ENCODE measurements around the gene COL13A1. TPM values are rescaled to one million over a fixed set of nuclear protein-coding genes. Genes with fewer than 3 reads are reported as not detected.

The COL13A1 gene
- total and polyA plus RNA-seq, 2 donors from 2014 or later, result 4.0 to 5.2 TPM

DNA sequence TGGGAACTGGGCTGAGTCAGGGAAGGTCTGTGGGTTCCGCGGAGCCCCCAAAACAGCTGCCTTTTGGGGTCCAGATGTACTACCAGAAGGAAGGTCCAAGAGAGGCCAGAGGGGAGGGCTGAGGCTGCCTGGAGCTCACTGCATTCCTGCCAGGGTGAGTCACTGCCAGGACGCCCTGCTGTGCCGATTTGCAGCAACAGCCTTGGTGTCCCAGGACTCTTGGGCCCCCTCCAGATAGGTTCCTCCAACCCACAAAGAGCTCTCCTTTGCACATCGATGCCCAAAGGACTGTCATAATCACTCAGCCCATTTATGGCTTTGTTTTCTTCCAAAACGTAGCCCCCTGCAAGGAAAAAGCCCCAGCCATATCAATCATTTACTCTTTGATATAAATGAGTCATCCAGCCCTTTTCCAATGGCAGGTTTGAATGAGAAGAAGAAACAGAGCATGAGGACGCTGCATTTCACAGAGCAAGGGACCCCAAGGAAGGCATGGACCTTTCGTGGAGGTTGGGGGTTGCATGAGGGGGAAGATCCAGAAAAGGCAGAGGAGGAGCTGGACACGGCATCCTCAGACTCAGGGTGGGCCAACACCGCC lies 32.2 kb upstream of the COL13A1 start:
- intact Hi-C loops (cut with DNase I), result no loop called here
- FAIRE-seq, result no peak
- DNase-seq, result peak in 2 of 5 donors; percentile 35 to 88
- no peaks in the 10 kb centered on the region for H3K4me1 ChIP-seq (ENCODE audit: control insufficient read depth in 2 of 3, insufficient read depth in 2 of 3, low read depth in 1 of 3, low read length in 3 of 3)
- H3K9me3 ChIP-seq (ENCODE audit: control insufficient read depth in 2 of 3, insufficient read depth in 1 of 3, low read length in 3 of 3), result peaks cover 0 to 4% (median 0%) of the 10 kb centered on the region in 3 donors
- H3K4me3 ChIP-seq (ENCODE audit: low read length in 3 of 3), result no peak overlapping the region
- H3K9ac ChIP-seq (ENCODE audit: low read length in 3 of 3), result no peak overlapping the region
- H3K27me3 ChIP-seq (ENCODE audit: control insufficient read depth, insufficient read depth, low read length), result no peaks in the 10 kb centered on the region
- TF ChIP-seq, protein P1, sequence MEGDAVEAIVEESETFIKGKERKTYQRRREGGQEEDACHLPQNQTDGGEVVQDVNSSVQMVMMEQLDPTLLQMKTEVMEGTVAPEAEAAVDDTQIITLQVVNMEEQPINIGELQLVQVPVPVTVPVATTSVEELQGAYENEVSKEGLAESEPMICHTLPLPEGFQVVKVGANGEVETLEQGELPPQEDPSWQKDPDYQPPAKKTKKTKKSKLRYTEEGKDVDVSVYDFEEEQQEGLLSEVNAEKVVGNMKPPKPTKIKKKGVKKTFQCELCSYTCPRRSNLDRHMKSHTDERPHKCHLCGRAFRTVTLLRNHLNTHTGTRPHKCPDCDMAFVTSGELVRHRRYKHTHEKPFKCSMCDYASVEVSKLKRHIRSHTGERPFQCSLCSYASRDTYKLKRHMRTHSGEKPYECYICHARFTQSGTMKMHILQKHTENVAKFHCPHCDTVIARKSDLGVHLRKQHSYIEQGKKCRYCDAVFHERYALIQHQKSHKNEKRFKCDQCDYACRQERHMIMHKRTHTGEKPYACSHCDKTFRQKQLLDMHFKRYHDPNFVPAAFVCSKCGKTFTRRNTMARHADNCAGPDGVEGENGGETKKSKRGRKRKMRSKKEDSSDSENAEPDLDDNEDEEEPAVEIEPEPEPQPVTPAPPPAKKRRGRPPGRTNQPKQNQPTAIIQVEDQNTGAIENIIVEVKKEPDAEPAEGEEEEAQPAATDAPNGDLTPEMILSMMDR (IDR thresholded peaks at IDR 0.05; ENCODE audit: borderline replicate concordance, extremely low read depth, insufficient read depth), result no peak
- H3K36me3 ChIP-seq (ENCODE audit: control insufficient read depth in 2 of 3, insufficient read depth in 3 of 3, low read length in 3 of 3), result no peaks in the 10 kb centered on the region
- H3K27ac ChIP-seq (ENCODE audit: low read depth in 2 of 2, low read length in 2 of 2), result no peak overlapping the region

- TF ChIP-seq, protein P1 (IDR thresholded peaks at IDR 0.05; ENCODE audit: borderline replicate concordance, extremely low read depth, insufficient read depth), result no peak
- intact Hi-C loops (cut with DNase I), result no loop called here
Measured at GRCh38 chr10:69772933-69773704, 28.6 kb upstream of the COL13A1 start.

DNA sequence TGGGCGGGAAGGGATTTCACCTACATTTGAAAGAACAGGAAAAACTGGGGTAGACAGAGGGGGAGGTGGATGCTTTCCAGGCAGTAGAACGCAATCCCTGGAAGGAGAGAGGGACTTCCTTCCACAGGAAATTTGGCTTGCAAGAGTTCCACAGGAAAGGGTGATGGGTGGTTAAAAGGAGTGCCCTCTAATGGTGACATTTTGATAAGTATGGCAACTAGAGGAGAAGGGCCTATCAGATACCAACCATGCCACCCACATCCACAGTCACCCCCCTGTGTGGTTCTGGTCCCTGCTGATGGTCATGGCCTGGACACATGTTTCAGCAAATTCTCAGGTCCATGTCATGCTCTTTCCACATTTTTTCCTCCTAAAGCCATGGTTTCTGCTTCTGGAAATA lies 27.1 kb upstream of the COL13A1 start:
- TF ChIP-seq, protein P1 (IDR thresholded peaks at IDR 0.05; ENCODE audit: borderline replicate concordance, extremely low read depth, insufficient read depth), result no peak
- H3K27ac ChIP-seq (ENCODE audit: low read depth in 2 of 2, low read length in 2 of 2), result no peak overlapping the region
- no peaks in the 10 kb centered on the region for H3K27me3 ChIP-seq (ENCODE audit: control insufficient read depth, insufficient read depth, low read length)
- H3K4me3 ChIP-seq (ENCODE audit: low read length in 3 of 3), result no peak overlapping the region
- H3K4me1 ChIP-seq (ENCODE audit: control insufficient read depth in 2 of 3, insufficient read depth in 2 of 3, low read depth in 1 of 3, low read length in 3 of 3), result no peaks in the 10 kb centered on the region
- peaks cover 0 to 4% (median 0%) of the 10 kb centered on the region in 3 donors for H3K9me3 ChIP-seq (ENCODE audit: control insufficient read depth in 2 of 3, insufficient read depth in 1 of 3, low read length in 3 of 3)
- intact Hi-C loops (cut with DNase I), result no loop called here
- H3K9ac ChIP-seq (ENCODE audit: low read length in 3 of 3), result no peak overlapping the region
- no peak for FAIRE-seq
- DNase-seq, result peak in 1 of 5 donors; percentile 31
- H3K36me3 ChIP-seq (ENCODE audit: control insufficient read depth in 2 of 3, insufficient read depth in 3 of 3, low read length in 3 of 3), result no peaks in the 10 kb centered on the region

More at GRCh38 chr10:69772933-69773704, 28.6 kb upstream of the COL13A1 start:
- Histone ChIP-seq H3K27me3 (ENCODE audit: control insufficient read depth, insufficient read depth, low read length) (no peaks in the 10 kb centered on the region), H3K4me1 (ENCODE audit: control insufficient read depth in 2 of 3, insufficient read depth in 2 of 3, low read depth in 1 of 3, low read length in 3 of 3) (no peaks in the 10 kb centered on the region), H3K36me3 (ENCODE audit: control insufficient read depth in 2 of 3, insufficient read depth in 3 of 3, low read length in 3 of 3) (no peaks in the 10 kb centered on the region), H3K9ac (ENCODE audit: low read length in 3 of 3) (no peak overlapping the region), H3K4me3 (ENCODE audit: low read length in 3 of 3) (no peak overlapping the region), H3K9me3 (ENCODE audit: control insufficient read depth in 2 of 3, insufficient read depth in 1 of 3, low read length in 3 of 3) (peaks cover 0 to 4% (median 0%) of the 10 kb centered on the region in 3 donors), H3K27ac (ENCODE audit: low read depth in 2 of 2, low read length in 2 of 2) (no peak overlapping the region)
- no peak for FAIRE-seq
- DNase-seq, result no peak

All from kidney (tissue), 14 donors.